ENCODE data around the gene LSR. TPM values are rescaled to one million over a fixed set of nuclear protein-coding genes. Genes with fewer than 3 reads are reported as not detected.

The LSR gene
- total RNA-seq, 4 donors from 2014 or later = 36.0 to 113 (median 79.4) TPM

- Histone ChIP-seq H3K4me3 (no peak within 1 kb of the TSS), H3K9me3 (no peaks in the 10 kb centered on the region), H3K27me3 (peaks cover 0 to 87% (median 2%) of the 10 kb centered on the region in 4 donors), H3K36me3 (no peaks in the 10 kb centered on the region), H3K27ac (no peak within 1 kb of the TSS), H3K4me1 (peaks cover 0 to 6% (median 0%) of the 10 kb centered on the region in 3 donors)
- intact Hi-C loops (cut with DNase I) = no loop called here
- TF ChIP-seq CTCF (IDR thresholded peaks at IDR 0.05) (no peak), POLR2A (IDR thresholded peaks at IDR 0.05) (no peak)
- WGBS, 2 donors = 67 to 75% methylated on average over 5 to 9 of the region's 12 CpGs
- no peak for DNase-seq
Observed at GRCh38 chr19:35291916-35292315, 43.1 kb downstream of the LSR start, which contains the start of gene MAG. MAG (plus strand) TSS chr19:35292161; CDS start chr19:35295409, 3,248 bp downstream.

- H3K9me3 ChIP-seq = no peaks in the 10 kb centered on the region
- H3K4me1 ChIP-seq = peaks cover 0 to 6% (median 0%) of the 10 kb centered on the region in 3 donors
- no peaks in the 10 kb centered on the region for H3K36me3 ChIP-seq
- 60 to 66% methylated on average over 21 to 22 of the region's 23 CpGs for WGBS, 2 donors
- intact Hi-C loops (cut with DNase I) = no loop called here
- peaks cover 0 to 81% (median 2%) of the 10 kb centered on the region in 4 donors for H3K27me3 ChIP-seq
- no peak overlapping the region for H3K27ac ChIP-seq
- DNase-seq = no peak
- TF ChIP-seq POLR2A (IDR thresholded peaks at IDR 0.05) (no peak), CTCF (IDR thresholded peaks at IDR 0.05) (no peak)
- H3K4me3 ChIP-seq = no peak overlapping the region
Observed at GRCh38 chr19:35292421-35293362, 43.9 kb downstream of the LSR start.

- intact Hi-C loops (cut with DNase I) = no loop called here
- no peak for DNase-seq
- Histone ChIP-seq H3K36me3 (no peaks in the 10 kb centered on the region), H3K4me1 (peaks cover 0 to 6% (median 0%) of the 10 kb centered on the region in 3 donors), H3K9me3 (no peaks in the 10 kb centered on the region), H3K27me3 (peaks cover 0 to 79% (median 2%) of the 10 kb centered on the region in 4 donors), H3K4me3 (no peak overlapping the region), H3K27ac (no peak overlapping the region)
- no peak for TF ChIP-seq CTCF (IDR thresholded peaks at IDR 0.05)
- TF ChIP-seq POLR2A (IDR thresholded peaks at IDR 0.05) = no peak
- 42% methylated on average over 5 of the region's 7 CpGs; no CpG with 5 or more reads in 1 of the 2 donors for WGBS, 2 donors
Observed at GRCh38 chr19:35293363-35293739, 44.5 kb downstream of the LSR start.

- H3K36me3 ChIP-seq = no peaks in the 10 kb centered on the region
- H3K9me3 ChIP-seq = no peaks in the 10 kb centered on the region
- peaks cover 0 to 74% (median 2%) of the 10 kb centered on the region in 4 donors for H3K27me3 ChIP-seq
- peaks cover 0 to 6% (median 0%) of the 10 kb centered on the region in 3 donors for H3K4me1 ChIP-seq
- no peak overlapping the region for H3K4me3 ChIP-seq
- intact Hi-C loops (cut with DNase I) = no loop called here
- WGBS, 2 donors = 37 to 47% methylated on average over 6 to 14 of the region's 17 CpGs
- no peak overlapping the region for H3K27ac ChIP-seq
- TF ChIP-seq POLR2A (IDR thresholded peaks at IDR 0.05) = no peak
- TF ChIP-seq CTCF (IDR thresholded peaks at IDR 0.05) = no peak
- DNase-seq = no peak
Observed at GRCh38 chr19:35293808-35294207, 45.0 kb downstream of the LSR start.

GRCh38 chr19:35294328-35294727 lies 45.5 kb downstream of the LSR start:
- Histone ChIP-seq H3K27me3 (peaks cover 0 to 74% (median 2%) of the 10 kb centered on the region in 4 donors), H3K4me3 (no peak overlapping the region), H3K27ac (no peak overlapping the region), H3K4me1 (peaks cover 0 to 6% (median 0%) of the 10 kb centered on the region in 3 donors), H3K9me3 (no peaks in the 10 kb centered on the region), H3K36me3 (no peaks in the 10 kb centered on the region)
- 62 to 71% methylated on average over 3 of the region's 3 CpGs for WGBS, 2 donors
- DNase-seq = no peak
- TF ChIP-seq CTCF (IDR thresholded peaks at IDR 0.05) (no peak), POLR2A (IDR thresholded peaks at IDR 0.05) (no peak)
- intact Hi-C loops (cut with DNase I) = no loop called here
